Spleen (tissue), 11 donors: ENCODE measurements around the gene PHRF1. TPM values are rescaled to one million over a fixed set of nuclear protein-coding genes. Genes with fewer than 3 reads are reported as not detected.

Source experiments
- DNase-seq: peaks from one replicate; pipeline ENCODE4 v3.0.0-alpha.2; 2020
- H3K27ac ChIP-seq, 8 donors: fragments of 200-600 bp; sonication (generic) in 7 of 8; 1 replicate in 4 of 8; 2 replicates in 4 of 8; pipeline versions ENCODE4 v1.5.0 to v1.8.0; 2016 to 2021; ENCODE audit warnings: inconsistent platforms in 4 of 8, mild to moderate bottlenecking in 4 of 8, moderate library complexity in 1 of 8
- H3K27me3 ChIP-seq, 7 donors: fragments of 200-600 bp; sonication (generic) in 6 of 7; replicated peaks in 1 of 7; 1 replicate in 4 of 7; 2 replicates in 3 of 7; pipeline versions ENCODE4 v1.5.0 to v1.8.0; 2016 to 2021; ENCODE audit warnings: inconsistent platforms in 3 of 7, mild to moderate bottlenecking in 1 of 7
- H3K36me3 ChIP-seq, 6 donors: fragments of 200-600 bp; sonication (generic) in 5 of 6; 1 replicate in 4 of 6; 2 replicates in 2 of 6; pipeline versions ENCODE4 v1.5.0 to v1.8.0; 2016 to 2021; ENCODE audit warnings: inconsistent platforms in 2 of 6
- H3K4me1 ChIP-seq, 6 donors: fragments of 200-600 bp; sonication (generic) in 5 of 6; 1 replicate in 3 of 6; 2 replicates in 3 of 6; pipeline versions ENCODE4 v1.5.0 to v1.8.0; 2016 to 2021; ENCODE audit warnings: inconsistent platforms in 3 of 6
- H3K4me3 ChIP-seq, 8 donors: fragments of 200-600 bp; sonication (generic) in 7 of 8; 1 replicate in 4 of 8; 2 replicates in 4 of 8; pipeline versions ENCODE4 v1.5.0 to v1.8.0; 2016 to 2021; ENCODE audit warnings: inconsistent platforms in 4 of 8, mild to moderate bottlenecking in 4 of 8, moderate library complexity in 2 of 8
- H3K9me3 ChIP-seq, 8 donors: fragments of 200-600 bp; sonication (generic) in 7 of 8; 1 replicate in 4 of 8; 2 replicates in 4 of 8; pipeline versions ENCODE4 v1.5.0 to v1.8.0; 2016 to 2021; ENCODE audit warnings: inconsistent platforms in 4 of 8
- CTCF ChIP-seq, 11 experiments: fragments of 200-600 bp in 7 of 11; fragments of 450-650 bp in 4 of 11; sonication (generic) in 4 of 11; IDR thresholded peaks in 8 of 11; conservative IDR thresholded peaks in 3 of 11; 1 replicate in 7 of 11; 2 replicates in 4 of 11; pipeline versions ENCODE4 v1.4.0 to v1.8.0; 2016 to 2021; ENCODE audit warnings: antibody characterized with exemption in 11 of 11, inconsistent platforms in 4 of 11, mild to moderate bottlenecking in 1 of 11
- POLR2A ChIP-seq, 3 donors: fragments of 450-650 bp; IDR thresholded peaks; one replicate each; pipeline ENCODE4 v1.5.1; 2017; ENCODE audit warnings: antibody characterized with exemption in 3 of 3, mild to moderate bottlenecking in 1 of 3
- POLR2AphosphoS5 ChIP-seq, 3 donors: sonication (generic); formaldehyde crosslinking; IDR thresholded peaks; one replicate each; pipeline ENCODE4 v1.5.1; 2017; ENCODE audit warnings: antibody characterized with exemption in 3 of 3
- WGBS, 5 donors: extraction: QIAGEN DNeasy Blood & Tissue Kit in 3 of 5; methylation state at CpG; one replicate each; pipeline versions ENCODE4 v1.1.5 to v1.1.7; 2013 to 2018; 5-methylcytosine and 5-hydroxymethylcytosine counted together
- intact Hi-C: fragments of 100-400 bp; cut with DNase I; formaldehyde crosslinking; loops from one replicate; pipeline ENCODE4 v1.15.0; 2023; ENCODE audit warnings: low total_unique reads
- polyA plus RNA-seq, 3 donors: library from polyadenylated mRNA; stranded (reverse); fragments of 200-250 nt; gene quantifications; one replicate each; pipeline ENCODE4 v1.2.1, GENCODE V29; 2013
- total RNA-seq, 7 donors: library from RNA; depleted of rRNA in 3 of 7; stranded (reverse); fragments of >200 nt in 3 of 7; fragmentation: NEBNext Ultra II Directional in 4 of 7; extraction: Animal tissue kit (Norgen Biotek cat#: 25700) in 4 of 7; gene quantifications; one replicate each; pipeline versions ENCODE4 v1.1.0 to v1.2.1, GENCODE V29; 2016 to 2021
- donor health status: healthy with polysubstance abuse.
- donor health status: DM: no; HTN: no; CAD: no; lungs with moderate emphysema.
- donor health status: DM: no; HTN: no; CAD: no.
- donor health status: Bipolar disorder and iron deficiency.
- donor health status: healthy.
- donor health status: DM: no; HTN: no; CAD: no.
- donor health status: DM: yes; HTN: yes; CAD: no.

Gene PHRF1
- total and polyA plus RNA-seq, 10 donors = 7.3 to 41.5 (median 30.6) TPM

- intact Hi-C loops = no loop called here
- peaks cover 0 to 15% (median 0%) of the 10 kb centered on the region in 6 donors for H3K36me3 ChIP-seq
- 33 to 51% (median 36%) methylated on average over 36 to 55 of the region's 55 CpGs for WGBS, 5 donors
- TF ChIP-seq CTCF (IDR thresholded peaks at IDR 0.05 in 8 of 11, conservative IDR thresholded peaks at IDR 0.05 in 3 of 11) (no peak), POLR2AphosphoS5 (IDR thresholded peaks at IDR 0.05) (peak in 1 of 3 donors; percentile 26)
- H3K4me1 ChIP-seq = peaks cover 12 to 64% (median 41%) of the 10 kb centered on the region in 6 donors
- peaks cover 0 to 57% (median 47%) of the 10 kb centered on the region in 7 donors for H3K27me3 ChIP-seq
- no peak for DNase-seq
- peak overlapping the region in 6 of 8 donors; percentile 14 to 55 (median 21) for H3K4me3 ChIP-seq
- H3K27ac ChIP-seq = no peak overlapping the region
- H3K9me3 ChIP-seq = no peaks in the 10 kb centered on the region
Measured at GRCh38 chr11:637593-638521, 61.6 kb downstream of the PHRF1 start.

GRCh38 chr11:638631-639331 is 62.5 kb downstream of the PHRF1 start:
- intact Hi-C loops = no loop called here
- Histone ChIP-seq H3K36me3 (peaks cover 0 to 24% (median 6%) of the 10 kb centered on the region in 6 donors), H3K27me3 (peaks cover 0 to 57% (median 47%) of the 10 kb centered on the region in 7 donors), H3K27ac (no peak overlapping the region), H3K4me3 (peak overlapping the region in 1 of 8 donors; percentile 53), H3K9me3 (no peaks in the 10 kb centered on the region), H3K4me1 (peaks cover 12 to 64% (median 41%) of the 10 kb centered on the region in 6 donors)
- TF ChIP-seq POLR2AphosphoS5 (IDR thresholded peaks at IDR 0.05) = no peak
- TF ChIP-seq POLR2A (IDR thresholded peaks at IDR 0.05) = no peak
- TF ChIP-seq CTCF (IDR thresholded peaks at IDR 0.05 in 8 of 11, conservative IDR thresholded peaks at IDR 0.05 in 3 of 11) = no peak
- WGBS, 5 donors = 60 to 71% (median 63%) methylated on average over 27 to 28 of the region's 28 CpGs
- DNase-seq = no peak

- Histone ChIP-seq H3K4me1 (peaks cover 12 to 64% (median 41%) of the 10 kb centered on the region in 6 donors), H3K9me3 (no peaks in the 10 kb centered on the region), H3K36me3 (peaks cover 0 to 31% (median 13%) of the 10 kb centered on the region in 6 donors), H3K27me3 (peaks cover 0 to 57% (median 47%) of the 10 kb centered on the region in 7 donors), H3K27ac (no peak overlapping the region), H3K4me3 (peak overlapping the region in 1 of 8 donors; percentile 53)
- TF ChIP-seq CTCF (IDR thresholded peaks at IDR 0.05 in 8 of 11, conservative IDR thresholded peaks at IDR 0.05 in 3 of 11) = no peak
- TF ChIP-seq POLR2AphosphoS5 (IDR thresholded peaks at IDR 0.05) = peak in 2 of 3 donors; percentile 21 to 29
- 6 to 21% (median 8%) methylated on average over 22 to 80 of the region's 80 CpGs for WGBS, 5 donors
- DNase-seq = no peak
- intact Hi-C loops = no loop called here
Measured at GRCh38 chr11:639332-639955, 63.2 kb downstream of the PHRF1 start.
